ENCODE measurements around the gene KRT77.
"Not testable (repeated sequence)": the region's sequence is repeated elsewhere in the genome, so short reads cannot be mapped to it uniquely, and the experiment has no call there.

Gene KRT77

DNA sequence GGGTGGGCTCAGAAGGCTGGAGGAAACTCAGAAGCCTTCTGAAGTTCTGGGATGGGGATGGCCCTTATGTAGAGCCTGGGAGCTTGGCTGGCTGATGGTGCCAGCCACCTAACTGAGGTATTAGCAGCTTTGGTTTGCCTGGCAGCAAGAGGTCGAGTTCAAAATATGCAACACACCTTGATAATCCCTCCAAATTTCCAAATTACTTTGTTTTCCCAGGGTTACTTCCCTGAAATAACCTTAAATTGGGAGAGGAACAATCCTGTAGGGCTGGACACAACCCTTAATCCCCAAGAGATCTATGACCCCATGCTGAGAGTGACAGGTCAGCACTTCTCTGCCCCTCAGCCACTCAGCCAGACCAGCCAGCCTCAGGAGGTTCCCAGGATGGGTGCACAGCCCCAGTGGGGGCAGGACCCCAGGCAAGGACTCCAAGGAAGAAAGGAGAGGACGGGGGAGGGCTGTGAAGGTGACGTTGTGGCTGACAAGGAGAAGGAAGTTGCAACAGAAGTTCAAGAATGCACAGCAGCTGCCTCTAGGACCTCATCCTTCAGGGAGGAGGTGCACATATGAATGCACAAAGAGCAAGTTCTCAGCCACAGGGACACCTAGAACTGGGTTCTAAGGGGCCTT lies 18.6 kb upstream of the KRT77 start:
- no peak for DNase-seq

DNA sequence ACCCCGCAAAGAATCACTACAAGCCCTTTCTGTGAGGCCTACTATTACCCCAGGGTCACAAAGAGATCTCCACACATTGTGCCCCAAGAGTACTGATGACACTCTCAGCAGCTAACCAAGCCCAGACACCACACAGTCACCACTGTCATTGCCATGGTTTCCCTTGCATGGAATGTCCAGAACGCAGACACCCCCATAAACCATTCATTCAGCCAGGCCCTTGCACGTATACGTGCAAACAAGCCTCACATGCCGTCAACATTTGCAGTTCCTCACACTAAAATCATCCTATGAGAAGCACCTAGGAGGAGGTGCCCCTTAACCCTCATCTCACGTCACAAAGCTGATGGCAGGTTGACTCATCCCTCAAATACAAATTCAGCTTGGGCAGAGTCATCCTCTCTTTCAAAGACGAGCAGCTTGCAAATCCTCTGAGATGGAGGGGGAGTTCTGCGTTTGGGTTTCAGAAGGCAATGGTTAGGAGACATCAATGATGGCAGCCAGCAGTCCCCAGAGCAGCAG lies 17.1 kb upstream of the KRT77 start:
- DNase-seq: no peak

DNA sequence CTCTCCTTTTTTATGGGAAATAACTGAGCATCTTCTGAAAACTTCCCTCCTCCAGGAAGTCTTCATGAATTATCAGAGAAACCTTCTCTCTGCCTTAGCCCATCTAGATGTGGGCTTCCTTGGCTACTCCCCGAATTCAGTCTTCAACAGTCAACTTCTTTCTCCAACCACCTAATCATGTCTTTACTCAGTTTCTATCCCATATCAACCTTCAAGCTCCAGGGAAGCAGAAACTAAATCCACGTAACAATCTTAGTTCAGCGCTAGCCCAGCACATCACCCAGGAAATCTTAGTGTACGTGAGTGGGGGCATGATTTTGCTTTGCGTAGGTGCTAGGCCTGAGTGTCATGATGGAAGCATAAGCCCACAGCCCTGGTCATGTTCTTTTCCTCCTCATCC lies 12.7 kb upstream of the KRT77 start:
- DNase-seq: no peak

DNA sequence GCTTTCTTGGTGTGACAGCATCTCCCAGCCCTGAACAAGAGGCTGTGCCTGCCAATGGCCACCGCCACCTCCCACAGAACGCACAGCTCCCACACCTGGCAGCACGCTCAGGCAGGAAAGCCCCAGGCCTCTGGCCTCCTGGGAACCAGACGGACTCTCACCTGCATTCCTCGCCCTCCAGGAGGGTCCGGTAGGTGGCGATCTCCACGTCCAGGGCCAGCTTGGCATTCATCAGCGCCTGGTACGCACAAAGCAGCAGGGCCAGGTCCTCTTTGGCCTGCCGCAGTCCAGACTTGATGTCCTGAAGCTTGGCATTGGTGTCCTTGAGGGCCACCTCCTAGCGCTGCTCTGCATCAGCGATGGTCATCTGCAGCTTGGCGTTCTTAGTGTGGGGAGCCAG lies 12.1 kb upstream of the KRT77 start:
- no peak for DNase-seq

DNA sequence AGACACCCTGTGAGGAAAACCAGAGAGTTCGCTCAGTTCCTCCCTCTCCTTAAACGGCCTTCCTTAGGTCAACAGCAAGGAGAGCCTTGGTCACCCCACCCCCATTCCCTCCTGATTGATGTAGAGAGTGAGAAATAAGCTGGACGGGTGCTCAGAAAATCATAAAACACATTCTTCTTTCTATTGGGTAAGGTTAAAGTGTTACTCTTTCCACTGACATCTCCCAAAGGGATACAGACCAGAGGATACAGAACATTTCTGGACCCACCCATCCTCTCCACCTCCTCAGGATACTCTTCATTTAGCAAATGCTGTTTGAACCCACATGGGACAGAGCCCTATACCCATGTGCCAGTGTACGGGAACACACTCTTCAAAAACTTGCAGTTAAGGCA lies 11.6 kb upstream of the KRT77 start:
- no peak for DNase-seq

DNA sequence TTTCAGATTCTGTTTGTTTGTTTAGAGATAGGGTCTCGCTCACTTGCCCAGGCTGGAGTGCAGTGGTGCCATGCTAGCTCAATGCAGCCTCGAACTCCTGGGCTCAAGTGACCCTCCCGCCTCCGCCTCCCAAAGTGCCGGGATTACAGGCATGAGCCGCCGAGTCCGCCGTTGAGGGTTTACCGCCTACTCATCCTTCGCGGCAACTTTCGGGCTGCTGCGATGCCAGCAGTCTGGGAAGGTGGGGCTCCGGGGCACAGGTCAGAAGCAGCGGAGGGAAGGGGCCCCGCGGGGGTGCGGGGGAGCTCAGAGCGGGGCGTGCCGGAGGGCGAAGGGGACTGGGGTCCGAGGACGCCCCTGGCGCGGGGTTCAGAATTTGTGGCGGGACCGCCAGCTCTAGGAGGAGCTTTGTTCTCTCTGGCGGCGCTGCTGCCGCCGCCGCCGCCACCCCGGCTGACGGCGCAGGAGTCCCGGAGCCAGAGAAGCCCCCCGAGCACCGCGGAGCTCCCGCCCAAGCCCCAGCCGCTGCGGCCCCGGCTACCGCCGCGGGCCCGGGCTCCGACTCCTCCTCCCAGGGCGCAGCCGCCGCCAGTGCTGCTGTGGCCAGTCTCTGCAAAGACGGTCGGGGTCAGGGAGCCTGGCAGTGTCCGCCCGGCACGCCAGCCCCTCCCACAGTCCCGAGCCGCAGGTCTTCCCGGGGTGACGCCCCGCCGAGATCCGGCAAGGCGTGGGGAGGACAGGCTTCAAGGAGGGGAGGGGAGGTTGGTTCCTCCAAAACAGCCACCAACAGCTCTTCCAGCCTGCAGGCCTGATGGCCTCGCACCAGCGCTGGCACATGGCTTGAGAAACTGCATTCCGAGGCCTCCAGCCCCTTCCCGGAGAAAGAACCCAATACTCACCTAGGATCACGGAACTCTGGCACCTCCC lies 10.9 kb upstream of the KRT77 start:
- DNase-seq: peak; percentile 11

DNA sequence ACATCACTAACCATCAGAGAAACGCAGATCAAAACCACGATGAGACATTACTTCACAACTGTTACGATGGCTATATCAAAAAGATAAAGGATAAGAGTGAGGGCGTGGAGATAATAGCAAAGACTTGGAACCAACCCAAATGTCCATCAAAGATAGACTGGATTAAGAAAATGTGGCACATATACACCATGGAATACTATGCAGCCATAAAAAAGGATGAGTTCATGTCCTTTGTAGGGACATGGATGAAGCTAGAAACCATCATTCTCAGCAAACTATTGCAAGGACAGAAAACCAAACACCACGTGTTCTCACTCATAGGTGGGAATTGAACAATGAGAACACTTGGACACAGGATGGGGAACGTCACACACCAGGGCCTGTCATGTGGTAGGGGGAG lies 8.8 kb upstream of the KRT77 start:
- not testable (repeated sequence) for DNase-seq

DNA sequence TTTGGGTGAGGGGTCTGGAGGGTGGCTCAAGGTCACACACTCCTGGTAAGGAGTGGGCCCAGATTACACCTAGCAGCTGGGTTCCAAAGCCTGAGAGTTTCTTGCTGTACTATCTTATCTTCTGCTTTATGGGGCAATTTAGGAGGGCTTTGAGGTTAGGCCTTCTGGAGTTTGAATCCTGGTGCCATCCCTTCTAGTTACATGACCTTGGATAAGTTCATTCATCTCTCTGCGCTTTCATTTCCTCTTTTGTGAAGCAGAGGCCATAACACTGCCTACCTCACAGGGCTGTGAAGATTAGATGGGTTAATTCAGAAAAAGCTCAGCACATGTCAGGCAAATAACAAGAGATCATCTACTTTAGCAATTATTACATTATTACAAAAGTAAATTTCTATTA lies 7.4 kb upstream of the KRT77 start:
- DNase-seq: no peak

DNA sequence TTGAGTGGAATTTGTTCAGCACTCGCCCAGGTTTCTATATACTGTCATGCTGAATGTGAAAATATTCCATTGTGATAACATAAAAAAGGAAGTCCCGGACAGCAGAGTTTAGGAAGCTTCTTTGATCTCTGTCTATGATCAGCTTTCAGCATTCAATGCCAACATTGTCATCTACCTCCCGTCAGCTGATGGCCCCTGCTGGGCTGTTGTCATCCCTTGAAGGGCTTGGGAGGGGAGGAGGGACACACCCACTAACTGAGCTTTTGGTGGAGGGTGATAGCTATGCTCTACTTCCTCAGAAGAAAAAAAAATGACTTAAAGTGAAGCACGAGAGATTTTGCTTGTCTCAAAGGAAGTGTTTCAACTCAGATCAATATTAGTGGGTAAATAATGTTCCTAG lies 4.7 kb upstream of the KRT77 start:
- no peak for DNase-seq

DNA sequence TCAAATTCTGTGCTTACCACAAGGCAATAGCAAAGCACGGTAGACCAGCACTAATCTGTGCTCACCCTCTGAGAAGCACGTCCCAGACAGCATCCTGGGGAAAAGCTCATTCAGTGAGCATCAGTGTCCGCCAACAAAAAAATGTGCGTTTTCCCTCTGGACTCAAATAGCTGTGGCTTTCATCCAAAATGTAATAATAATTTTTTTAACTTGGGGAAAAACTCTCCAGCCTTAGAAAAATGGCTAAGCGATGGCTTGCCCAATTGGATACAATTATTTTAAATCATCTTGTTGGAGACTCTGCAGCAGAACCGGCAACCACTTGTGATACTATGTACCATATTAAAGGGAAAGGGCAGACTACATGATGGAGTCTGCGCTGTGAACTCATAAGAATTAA lies 1.1 kb upstream of the KRT77 start:
- DNase-seq: no peak

DNA sequence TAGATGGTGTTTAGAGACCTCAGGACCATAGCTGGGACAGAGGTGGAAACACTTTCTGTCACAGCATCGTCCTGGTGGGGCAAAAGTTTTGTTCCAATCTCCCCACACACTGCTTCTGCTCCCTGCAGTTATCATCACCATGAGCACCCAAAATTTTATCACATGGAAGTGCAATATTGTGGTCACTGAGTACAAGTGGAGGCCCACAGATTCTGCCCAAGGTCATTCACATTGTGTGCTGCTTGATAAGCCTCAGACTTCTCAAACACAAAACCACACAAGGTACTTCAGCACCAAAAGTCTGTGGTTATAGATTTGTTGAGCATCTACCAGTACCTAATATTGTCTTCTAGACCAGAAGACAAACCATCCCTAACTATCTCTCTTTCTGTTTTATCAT lies 554 bp upstream of the KRT77 start:
- no peak for DNase-seq

DNA sequence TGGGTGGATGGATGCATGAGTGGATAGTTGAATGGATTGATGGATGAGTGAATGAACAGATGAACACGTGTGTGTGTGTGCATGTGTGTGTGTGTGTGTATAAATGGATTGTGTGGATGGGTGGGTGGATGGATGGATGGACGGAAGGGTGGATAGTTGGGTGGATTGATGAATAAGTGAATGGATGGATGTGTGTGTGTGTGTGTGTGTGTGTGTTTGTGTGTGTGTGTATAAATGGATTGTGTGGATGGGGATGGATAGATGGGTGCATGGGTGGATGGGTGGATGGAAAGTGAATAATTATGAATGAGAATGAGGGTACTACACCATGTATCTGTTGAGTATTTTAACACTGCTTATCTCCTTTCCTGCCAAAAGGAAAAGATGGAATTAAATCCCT lies 986 bp downstream of the KRT77 start:
- DNase-seq: no peak

DNA sequence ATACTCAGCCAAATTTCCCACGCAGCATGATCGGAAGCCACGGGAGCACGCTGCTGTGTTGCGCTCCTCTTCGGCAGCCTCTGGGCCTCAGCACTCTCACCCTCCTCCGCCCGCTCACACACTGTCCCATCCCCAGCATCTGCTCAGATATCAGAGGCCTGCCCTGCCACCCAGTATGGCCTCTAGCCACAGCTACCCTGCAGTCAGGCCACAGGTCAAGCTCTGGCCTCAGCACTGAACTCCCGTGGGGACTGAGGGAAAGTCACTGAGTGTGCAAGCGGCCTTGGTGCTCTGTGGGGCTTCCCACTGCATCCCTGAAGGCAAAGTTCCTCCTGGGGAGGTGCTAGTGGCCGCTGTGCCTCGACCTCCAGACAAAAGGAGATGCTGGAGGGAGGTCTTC lies 2.0 kb downstream of the KRT77 start:
- DNase-seq: no peak

DNA sequence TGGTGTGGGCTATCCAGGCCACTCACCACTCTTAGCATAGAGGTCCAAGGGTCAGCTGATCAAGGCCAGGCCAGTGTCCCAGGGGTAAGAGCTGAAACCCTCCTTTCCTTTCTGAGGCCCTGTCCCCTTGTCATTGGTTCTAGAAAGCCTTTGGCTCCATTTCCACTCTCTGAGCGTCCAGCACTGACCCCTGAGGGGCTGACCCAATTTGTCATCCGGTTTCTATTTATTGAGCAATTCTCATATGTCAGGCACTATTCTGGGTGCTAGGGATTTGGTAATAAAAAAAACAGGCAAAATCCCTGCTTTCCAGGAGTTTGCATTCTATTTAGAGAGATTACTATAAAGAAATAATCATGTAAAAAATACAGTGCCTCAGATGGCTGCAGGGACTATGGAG lies 3.4 kb downstream of the KRT77 start:
- DNase-seq: no peak

DNA sequence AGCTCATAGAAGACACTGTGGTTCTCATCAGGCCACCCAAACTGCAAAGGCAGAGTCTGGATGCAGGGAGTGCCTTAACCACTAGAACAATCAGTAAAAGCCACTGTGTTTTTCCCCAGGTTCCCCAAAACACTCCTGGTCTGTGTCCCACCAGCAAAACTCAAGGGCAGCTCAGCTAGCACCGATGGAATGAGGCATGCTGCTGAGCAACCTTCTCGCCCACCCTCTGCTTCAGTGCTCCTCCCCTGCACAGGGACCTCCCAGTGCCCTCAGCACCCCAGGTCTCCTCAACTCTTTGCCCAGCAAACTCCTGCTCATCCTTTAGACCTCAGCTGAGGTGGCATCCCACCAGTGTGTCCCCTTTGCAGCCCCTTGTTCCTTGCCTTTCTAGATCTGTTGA lies 4.0 kb downstream of the KRT77 start:
- no peak for DNase-seq

DNA sequence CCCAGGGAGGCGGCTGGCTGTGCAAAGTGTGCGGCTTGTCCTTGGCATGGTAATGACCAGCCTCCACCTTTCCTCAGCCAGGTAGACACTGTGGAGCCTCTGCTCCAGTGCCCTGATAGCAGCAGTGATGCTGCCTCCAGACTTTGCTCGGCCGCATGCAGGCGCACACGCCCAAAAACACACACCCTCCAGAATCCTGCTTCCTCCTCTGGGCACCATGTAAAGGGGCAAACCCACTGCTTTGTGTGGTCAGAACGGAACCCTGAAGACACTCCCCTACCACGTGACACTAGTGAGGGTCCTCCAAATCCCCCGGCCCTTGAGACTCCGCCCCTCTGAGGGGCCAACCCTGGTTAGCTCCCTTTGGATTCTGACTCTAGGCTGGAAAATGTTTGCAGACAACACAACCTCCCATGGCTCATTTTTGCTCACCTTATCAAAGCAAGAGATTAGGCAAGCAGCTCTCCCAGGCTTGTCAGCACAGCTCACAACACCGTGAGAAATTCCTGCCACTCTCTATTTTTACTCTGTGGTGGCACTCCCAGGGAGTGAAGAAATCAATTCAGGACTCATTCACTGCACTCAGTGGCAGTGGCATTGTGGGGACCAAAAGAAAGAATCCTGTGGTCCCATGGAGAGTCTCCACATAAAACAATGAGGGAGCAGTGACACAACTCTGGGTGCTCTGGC lies 4.5 kb downstream of the KRT77 start:
- no peak for DNase-seq

DNA sequence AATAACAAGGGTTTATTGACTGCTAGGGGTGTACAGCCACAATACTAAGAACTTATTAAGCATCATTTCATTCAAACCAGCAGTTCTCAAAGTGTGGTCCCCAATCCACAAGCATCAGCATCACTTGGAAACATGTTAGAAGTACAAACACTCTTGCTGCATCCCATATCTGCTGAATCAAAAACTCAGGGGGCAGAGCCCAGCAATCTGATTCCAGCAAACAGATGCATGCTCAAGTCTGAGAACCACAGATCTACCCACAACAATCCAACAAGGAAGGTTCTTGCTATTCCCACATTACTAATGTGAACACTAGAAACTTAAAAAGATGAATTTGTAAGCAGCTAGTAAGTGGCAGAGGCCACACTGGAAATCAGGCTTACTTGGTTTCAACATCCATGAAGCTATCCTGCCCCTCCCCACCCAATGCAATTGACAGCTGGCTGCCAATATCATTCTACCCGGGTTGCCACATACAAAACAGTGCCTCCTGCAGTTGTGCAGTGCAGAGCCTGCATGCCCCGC lies 6.2 kb downstream of the KRT77 start:
- DNase-seq: no peak

DNA sequence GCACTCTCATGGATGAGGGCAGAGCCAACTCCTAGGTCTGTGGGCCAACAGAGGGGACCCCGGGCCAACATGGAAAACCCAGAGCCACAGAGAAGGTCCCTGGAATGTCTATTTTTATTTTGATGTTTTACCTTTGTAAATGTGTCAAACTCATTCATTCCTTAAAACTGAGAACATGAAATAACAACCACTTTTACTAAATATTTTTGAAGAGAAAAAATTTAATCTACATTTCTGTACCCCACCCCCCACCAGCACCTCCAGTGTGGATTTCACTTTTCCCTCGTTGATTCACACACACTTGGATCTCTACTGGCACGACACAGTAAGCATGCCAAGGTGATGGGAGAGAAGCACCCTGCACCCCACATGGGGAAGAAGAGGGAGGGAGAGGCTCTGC lies 6.7 kb downstream of the KRT77 start:
- DNase-seq: no peak

DNA sequence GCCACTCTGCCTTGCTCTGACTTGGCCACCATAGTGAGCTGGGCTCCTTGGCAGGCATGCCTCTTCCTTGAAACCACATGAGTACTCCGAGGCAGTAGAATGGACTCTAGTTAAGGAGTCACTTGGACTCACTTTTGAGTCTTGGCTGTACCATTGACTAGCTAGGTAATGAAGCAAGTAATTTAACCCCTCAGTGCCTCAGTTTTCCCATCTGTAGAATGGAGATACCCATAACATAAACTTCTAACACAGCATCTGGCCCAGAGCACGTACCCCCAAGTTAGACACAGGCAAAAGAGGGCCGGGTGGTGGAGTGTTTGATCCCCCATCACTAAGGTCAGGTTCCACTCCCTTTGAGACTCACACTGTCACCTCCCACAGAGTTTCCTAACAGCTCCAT lies 8.3 kb downstream of the KRT77 start:
- DNase-seq: no peak

DNA sequence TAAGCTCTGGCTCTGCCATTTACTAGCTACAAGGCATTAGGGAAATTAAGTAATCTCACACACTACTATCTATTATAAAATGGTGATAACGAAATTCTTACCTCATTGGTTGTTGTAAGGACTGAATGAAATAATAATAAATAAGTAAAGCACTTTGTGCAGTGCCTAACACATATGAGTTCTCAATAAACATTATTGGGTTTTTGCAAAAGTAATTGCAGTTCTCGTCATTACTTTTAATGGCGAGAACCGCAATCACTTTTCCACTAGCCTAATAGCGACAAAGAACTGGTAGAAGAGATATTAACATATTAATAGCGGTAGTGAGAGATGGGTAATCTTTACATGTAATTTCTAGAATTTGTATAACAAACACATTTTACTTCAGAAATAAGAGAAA lies 9.2 kb downstream of the KRT77 start:
- no peak for DNase-seq

DNA sequence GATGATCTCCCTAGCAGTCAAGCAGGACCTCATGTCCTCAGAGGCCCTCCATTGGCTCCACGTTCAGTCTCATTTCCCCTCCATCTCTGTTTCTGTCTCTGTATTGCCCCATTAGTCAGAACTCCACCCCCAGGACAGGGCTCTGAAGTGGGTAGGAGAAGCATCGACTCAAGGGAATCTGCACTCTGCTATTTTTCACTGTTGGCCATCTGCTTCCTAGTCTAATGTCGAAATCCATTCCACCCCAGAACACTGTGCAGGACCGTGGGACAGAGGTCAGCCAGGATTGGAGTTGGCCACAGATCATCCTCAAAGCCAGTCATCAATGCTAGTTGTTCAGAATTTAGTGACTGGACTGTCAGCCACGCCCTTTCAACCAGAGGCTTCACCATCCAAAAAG lies 10.1 kb downstream of the KRT77 start:
- DNase-seq: no peak

DNA sequence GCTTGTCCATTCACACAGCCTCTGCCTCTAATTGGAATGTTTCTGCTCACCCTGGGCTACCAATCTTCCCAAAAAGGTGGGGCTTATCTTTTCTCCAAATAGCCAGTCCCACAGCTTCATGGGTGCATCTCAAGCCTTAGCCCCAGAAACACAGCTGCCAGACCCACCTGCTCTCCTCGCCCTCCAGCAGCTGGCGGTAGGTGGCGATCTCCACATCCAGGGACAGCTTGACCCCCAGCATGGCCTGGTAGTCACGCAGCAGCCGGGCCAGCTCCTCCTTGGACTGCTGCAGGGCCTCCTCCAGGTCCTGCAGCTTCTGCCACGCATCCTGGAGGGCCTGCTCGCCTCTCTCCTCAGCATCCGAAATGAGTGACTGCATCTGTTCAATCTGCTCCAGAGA lies 11.1 kb downstream of the KRT77 start:
- DNase-seq: no peak

DNA sequence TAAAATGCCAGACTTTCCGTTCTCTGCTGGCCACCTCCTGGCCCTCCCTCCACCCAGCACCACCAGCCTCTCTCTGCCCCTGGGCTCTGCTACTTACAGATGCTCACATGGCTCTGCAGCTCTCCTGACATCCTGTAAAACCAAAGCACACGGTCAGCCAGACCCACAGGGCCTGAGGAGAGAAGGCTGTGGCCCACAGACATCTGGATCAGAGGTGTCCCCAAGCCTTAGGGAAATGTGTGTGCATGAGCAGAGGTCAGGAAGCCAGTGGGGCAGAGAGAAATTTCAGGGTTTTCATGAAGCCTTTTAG lies 11.5 kb downstream of the KRT77 start:
- DNase-seq: no peak

Measured in stimulated activated CD4-positive, alpha-beta T cell treated with anti-CD3 and anti-CD28 coated beads, Interleukin-1b, Interleukin-23, amount 100 ng/mL, for 48 hours (primary cell).